Stimulated activated CD8-positive, alpha-beta memory T cell treated with anti-CD3 and anti-CD28 coated beads, Interleukin-2, amount 100 ng/mL, for 48 hours (primary cell): ENCODE results near the gene GRAMD1A.
"Not testable (repeated sequence)": the region's sequence is repeated elsewhere in the genome, so short reads cannot be mapped to it uniquely, and the experiment has no call there.

ENCODE experiments used
- DNase-seq, 2 donors: peaks; one replicate each; pipeline ENCODE4 v3.0.0-alpha.2; 2020; ENCODE audit warnings: low read depth in 2 of 2

Gene GRAMD1A

GRCh38 chr19:34999498-35000337 is at the start of gene GRAMD1A:
Gene GRAMD1A (plus strand): TSS chr19:35000323. CDS start chr19:35000479, 156 bp downstream.
- DNase-seq = peak; percentile 73 to 78

- no peak for DNase-seq
Measured at GRCh38 chr19:34953092-34953491, 47.0 kb upstream of the GRAMD1A start.

- no peak for DNase-seq
Measured at GRCh38 chr19:34957830-34958751, 42.0 kb upstream of the GRAMD1A start.

- DNase-seq = no peak
Measured at GRCh38 chr19:34959021-34959420, 41.1 kb upstream of the GRAMD1A start.

GRCh38 chr19:34960103-34960805 is 39.9 kb upstream of the GRAMD1A start:
- no peak for DNase-seq

- DNase-seq = no peak
Measured at GRCh38 chr19:34960940-34961679, 39.0 kb upstream of the GRAMD1A start.

- DNase-seq = no peak
Measured at GRCh38 chr19:34961775-34962686, 38.1 kb upstream of the GRAMD1A start.

GRCh38 chr19:34962687-34963572 is 37.2 kb upstream of the GRAMD1A start:
- DNase-seq = no peak

- DNase-seq = peak; percentile 48 to 51
Measured at GRCh38 chr19:34963573-34964406, 36.3 kb upstream of the GRAMD1A start, which contains the start of gene ZNF792. Gene ZNF792 (minus strand): TSS chr19:34964229. CDS start chr19:34963662, 567 bp downstream.

- no peak for DNase-seq
Measured at GRCh38 chr19:34964598-34964997, 35.5 kb upstream of the GRAMD1A start.

- not testable (repeated sequence) for DNase-seq
Measured at GRCh38 chr19:34965505-34965904, 34.6 kb upstream of the GRAMD1A start.

GRCh38 chr19:34967551-34967950 is 32.6 kb upstream of the GRAMD1A start:
- DNase-seq = no peak

- DNase-seq = no peak
Measured at GRCh38 chr19:34969721-34970120, 30.4 kb upstream of the GRAMD1A start.

- not testable (repeated sequence) for DNase-seq
Measured at GRCh38 chr19:34970185-34970780, 29.8 kb upstream of the GRAMD1A start.

GRCh38 chr19:34972163-34972705 is 27.9 kb upstream of the GRAMD1A start:
- no peak for DNase-seq

- DNase-seq = no peak
Measured at GRCh38 chr19:34974646-34975045, 25.5 kb upstream of the GRAMD1A start.

GRCh38 chr19:34975056-34975455 is 25.1 kb upstream of the GRAMD1A start:
- no peak for DNase-seq
